ENCODE measurements around the gene GPLD1.
"Not testable (repeated sequence)": the region's sequence is repeated elsewhere in the genome, so short reads cannot be mapped to it uniquely, and the experiment has no call there.

Gene GPLD1

GRCh38 chr6:24408719-24409410, 80.5 kb downstream of the GPLD1 start:
- DNase-seq, result no peak

GRCh38 chr6:24405262-24405661, 84.1 kb downstream of the GPLD1 start:
- no peak for DNase-seq

DNA sequence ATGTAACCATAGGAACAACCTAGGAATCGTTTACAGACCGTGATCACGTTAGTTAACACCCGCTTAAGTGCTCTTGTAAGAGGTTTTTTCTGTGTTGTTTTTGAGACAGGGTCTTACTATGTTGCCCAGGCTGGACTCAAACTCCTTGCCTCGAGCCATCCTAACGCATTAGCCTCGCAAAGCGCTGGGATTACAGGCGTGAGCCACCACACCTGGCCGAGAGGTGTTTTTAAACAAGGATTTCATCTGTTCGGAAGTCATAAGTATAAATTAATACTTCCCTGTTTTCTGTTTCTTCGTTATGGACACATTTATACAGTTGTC, 85.9 kb downstream of the GPLD1 start:
- no peak for DNase-seq

DNA sequence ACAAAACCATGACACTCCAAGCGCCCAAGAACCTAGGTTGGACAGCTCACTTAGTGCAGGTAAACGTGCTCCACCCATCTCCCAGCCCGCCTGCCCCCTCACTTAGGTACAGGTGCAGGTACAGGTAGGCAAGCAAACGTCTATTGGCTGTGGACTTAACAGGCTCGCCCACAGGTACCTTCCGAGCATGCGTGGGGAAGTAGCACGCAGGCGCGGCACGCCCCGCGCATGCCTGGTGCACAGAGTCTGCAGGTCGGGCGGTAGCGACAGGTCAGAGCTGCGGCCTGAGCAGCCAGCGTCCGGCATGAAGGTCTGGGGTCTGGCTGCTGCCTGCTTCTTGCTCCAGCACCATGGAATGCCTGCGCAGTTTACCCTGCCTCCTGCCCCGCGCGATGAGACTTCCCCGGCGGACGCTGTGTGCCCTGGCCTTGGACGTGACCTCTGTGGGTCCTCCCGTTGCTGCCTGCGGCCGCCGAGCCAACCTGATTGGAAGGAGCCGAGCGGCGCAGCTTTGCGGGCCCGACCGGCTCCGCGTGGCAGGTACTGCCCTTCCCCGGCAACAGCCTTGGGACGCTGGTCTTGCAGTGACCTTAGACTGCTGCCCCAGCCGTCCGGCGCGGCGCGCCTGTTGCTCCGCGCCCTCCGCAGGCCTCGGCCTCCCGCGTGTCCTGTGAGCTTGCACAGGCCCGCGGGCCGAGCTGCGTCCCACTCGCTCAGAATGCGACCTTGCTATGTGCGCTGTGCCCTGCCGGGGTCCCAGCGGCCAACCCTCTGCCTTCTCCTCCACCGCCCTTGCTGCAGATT, 86.5 kb downstream of the GPLD1 start, which contains the start of gene MRS2:
TSS of gene MRS2 (plus strand) at position 240 of the 804 bp plus-strand sequence. CDS start at position 351, 111 bp downstream.
- peak; percentile 82 for DNase-seq

DNA sequence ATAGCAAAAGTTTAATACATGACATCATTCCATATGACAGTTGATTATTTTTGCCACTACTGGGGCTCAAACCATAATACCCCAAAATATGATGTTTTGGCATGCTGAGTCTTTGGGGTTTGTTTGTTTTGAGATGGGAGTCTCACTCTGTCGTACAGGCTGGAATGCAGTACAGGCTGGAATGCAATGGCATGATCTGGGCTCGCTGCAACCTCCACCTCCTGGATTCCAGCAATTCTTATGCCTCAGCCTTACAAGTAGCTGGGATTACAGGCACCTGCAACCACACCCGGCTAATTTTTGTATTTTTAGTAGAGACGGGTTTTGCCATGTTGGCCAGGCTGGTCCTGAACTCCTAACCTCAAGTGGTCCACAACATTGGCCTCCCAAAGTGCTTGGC, 87.9 kb downstream of the GPLD1 start:
- DNase-seq, result no peak

- not testable (repeated sequence) for DNase-seq
Observed at GRCh38 chr6:24400045-24401039, 89.0 kb downstream of the GPLD1 start.

GRCh38 chr6:24397631-24398030, 91.7 kb downstream of the GPLD1 start:
- DNase-seq, result no peak

DNA sequence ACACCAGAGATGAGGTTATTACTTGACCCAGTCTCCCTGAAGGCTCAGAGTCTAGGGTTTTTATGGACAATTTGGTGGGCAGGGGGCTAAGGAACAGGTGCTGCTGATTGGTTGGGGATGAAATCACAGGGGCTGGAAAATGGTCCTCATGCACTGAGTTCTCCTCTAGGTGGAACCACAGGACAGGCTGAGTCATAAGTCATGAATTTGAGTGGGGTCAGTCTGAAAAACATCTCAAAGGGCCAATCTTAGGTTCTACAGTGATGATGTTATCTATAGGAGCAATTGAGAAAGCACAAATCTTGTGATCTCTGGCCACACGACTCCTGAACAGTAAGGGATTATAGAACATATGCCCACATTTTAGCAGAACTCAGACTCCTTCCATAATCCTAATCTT, 92.6 kb downstream of the GPLD1 start:
- DNase-seq, result no peak

- no peak for DNase-seq
Observed at GRCh38 chr6:24394780-24395437, 94.5 kb downstream of the GPLD1 start.

DNA sequence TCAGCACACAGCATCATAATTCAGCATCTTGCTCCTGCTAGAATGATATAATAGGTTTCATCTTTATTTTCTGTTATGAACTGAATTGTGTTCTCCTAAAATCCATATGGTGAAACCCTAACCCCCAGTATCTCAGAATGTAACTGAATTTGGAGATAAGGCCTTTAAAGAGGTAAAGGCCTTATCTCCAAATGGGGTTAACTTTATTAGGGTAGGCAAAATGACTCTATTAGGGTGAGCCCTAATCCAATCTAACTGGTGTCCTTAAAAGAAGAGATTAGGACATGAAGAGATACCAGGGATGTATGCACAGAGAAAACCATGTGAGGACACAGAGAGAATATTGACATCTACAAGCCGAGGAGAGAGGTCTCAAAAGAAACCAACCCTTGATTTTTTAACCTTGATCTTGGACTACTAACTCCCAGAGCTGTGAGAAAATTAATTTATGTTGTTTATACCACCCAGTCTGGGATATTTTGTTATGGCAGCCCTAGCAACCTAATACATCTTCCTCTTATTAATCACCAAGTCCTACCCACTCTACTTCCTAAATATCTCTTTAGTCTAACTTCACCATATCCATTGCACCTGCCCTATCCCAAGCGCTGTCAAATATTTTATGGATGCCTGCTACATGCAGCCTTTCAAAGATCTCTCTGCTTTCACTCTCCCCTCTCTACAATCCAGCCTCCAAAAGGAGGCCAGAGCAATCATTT, 95.2 kb downstream of the GPLD1 start:
- DNase-seq, result no peak

DNA sequence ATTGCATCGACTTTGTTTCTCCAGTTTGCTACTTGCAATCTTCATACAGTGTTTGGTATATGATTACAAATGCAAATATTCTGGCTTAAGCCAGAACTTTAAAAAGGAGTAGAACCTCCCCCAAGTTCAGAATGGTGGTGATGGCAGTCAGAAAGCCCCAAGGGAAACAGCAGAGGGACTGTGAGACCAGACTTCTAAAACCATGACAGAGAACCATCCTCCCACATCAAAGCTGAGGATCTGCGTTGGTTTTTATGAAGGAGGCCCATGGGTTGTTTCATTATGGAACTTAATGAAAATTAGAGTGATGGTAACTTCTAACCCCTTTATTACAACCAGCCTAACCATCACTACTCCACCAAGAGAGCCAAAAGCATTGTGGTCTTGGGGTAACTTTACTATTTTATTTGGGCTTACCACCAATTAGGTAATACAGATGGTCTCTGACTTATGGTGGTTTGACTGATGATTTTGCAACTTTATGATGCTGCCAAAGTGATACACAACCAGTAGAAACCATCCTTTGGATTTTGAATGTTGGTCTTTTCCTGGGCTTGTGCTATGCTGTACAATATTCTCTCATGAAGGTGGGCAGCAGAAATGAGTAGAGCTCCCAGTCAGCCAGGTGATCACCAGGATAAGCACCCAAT, 97.5 kb downstream of the GPLD1 start:
- no peak for DNase-seq

DNA sequence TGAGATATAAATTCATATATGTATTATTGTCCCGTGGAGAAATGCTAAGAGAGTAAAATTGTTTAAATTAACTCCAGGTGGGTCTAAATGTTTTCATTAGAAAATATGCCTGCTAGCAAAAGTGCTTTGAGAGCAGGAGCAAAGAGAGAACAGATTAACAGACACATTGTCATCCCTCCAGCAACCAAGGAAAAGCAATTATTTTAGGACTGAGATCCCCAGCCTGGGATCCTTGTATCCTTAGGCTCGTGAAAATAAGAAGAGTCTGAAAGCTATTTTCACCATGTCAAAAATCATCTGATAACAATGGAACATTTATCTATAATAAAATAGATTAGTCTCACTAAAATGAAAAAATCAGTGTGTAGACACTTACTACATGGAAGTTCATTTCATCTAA, 98.2 kb downstream of the GPLD1 start:
- DNase-seq, result no peak

GRCh38 chr6:24387818-24388217, 101.6 kb downstream of the GPLD1 start:
- DNase-seq, result no peak

DNA sequence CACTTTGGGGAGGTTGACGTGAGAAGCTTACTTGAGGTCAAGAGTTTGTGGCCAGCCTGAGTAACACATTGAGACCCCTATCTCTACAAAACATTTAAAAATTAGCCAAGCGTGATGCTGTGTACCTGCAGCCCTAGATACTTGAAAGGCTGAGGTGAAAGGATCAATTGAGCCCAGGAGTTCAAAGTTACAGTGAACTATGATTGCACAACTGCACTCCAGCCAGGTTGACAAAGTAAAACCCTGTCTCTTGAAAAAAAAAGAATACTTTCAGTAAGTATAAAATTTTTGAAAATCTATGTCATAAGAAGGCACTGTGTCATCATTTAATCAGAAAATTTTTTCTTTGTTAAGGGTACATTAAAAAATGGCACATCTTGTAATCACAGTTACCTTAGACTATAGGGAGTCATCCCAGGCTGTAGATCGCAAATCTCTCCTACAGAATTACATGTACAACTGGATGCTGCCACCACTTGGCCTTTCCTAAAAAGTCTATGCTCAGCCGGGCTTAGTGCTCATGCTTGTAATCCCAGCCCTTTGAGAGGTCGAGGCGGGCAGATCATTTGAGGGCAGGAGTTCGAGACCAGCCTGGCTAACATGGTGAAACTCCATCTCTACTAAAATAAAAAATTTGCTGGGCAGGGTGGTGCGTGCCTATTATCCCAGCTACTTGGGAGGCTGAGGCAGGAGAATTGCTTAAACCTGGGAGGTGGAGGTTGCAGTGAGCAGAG, 103.7 kb downstream of the GPLD1 start:
- no peak for DNase-seq

- not testable (repeated sequence) for DNase-seq
Observed at GRCh38 chr6:24384369-24385130, 104.8 kb downstream of the GPLD1 start.

GRCh38 chr6:24382891-24383494, 106.4 kb downstream of the GPLD1 start:
- DNase-seq, result not testable (repeated sequence)

DNA sequence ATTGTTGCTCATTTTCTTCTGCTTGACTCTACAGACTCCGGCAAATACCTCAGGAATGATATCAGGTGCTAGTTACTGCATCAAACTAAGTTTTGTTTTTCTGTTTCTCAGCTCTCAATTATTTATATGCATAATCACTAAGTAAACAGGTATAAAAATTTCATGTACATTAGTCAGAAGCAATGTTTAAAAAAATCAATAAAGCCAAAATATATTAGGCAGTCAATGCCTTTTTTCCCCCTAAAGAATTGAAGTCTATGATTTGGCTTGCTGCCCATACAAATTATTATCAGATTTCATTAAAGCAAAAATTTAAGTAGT, 107.2 kb downstream of the GPLD1 start:
- DNase-seq, result no peak

DNA sequence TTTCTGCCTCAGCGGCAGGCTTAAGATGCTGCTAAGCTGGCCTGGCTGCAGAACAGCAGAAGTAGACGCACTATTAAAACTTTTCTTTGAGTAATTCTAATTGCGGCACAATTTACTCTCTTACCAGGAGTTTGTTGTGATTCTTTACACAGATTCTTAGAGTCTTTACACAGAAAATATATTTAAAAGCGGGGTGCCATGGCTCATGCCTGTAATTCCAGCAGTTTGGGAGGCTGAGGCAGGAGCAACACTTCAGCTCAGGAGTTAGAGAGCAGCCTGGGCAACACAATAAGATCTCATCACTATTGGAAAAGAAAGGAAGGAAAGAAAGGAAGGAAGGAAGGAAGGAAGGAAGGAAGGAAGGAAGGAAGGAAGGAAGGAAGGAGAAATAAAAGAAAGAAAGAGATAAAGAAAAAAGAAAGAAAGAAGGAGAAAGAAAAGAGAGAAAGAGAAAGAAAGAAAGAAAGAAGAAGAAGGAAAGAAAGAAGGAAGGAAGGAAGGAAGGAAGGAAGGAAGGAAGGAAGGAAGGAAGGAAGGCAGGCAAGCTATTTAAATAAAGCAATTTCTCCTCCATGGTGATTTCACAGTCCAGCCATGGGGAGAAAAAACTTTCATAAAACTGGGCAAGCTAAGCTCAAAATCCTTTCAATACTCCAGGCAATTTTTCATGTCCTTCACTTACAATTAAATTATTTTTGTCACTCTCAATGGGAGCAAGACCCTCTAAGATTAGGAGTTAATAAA, 107.7 kb downstream of the GPLD1 start:
- DNase-seq, result no peak
